Measurements from ENCODE around the gene ZNF681.
A peak's percentile ranks its signal among the peaks of the same experiment; 100 is the strongest.
"Not testable (repeated sequence)": the region's sequence is repeated elsewhere in the genome, so short reads cannot be mapped to it uniquely, and the experiment has no call there.

Gene ZNF681

DNA sequence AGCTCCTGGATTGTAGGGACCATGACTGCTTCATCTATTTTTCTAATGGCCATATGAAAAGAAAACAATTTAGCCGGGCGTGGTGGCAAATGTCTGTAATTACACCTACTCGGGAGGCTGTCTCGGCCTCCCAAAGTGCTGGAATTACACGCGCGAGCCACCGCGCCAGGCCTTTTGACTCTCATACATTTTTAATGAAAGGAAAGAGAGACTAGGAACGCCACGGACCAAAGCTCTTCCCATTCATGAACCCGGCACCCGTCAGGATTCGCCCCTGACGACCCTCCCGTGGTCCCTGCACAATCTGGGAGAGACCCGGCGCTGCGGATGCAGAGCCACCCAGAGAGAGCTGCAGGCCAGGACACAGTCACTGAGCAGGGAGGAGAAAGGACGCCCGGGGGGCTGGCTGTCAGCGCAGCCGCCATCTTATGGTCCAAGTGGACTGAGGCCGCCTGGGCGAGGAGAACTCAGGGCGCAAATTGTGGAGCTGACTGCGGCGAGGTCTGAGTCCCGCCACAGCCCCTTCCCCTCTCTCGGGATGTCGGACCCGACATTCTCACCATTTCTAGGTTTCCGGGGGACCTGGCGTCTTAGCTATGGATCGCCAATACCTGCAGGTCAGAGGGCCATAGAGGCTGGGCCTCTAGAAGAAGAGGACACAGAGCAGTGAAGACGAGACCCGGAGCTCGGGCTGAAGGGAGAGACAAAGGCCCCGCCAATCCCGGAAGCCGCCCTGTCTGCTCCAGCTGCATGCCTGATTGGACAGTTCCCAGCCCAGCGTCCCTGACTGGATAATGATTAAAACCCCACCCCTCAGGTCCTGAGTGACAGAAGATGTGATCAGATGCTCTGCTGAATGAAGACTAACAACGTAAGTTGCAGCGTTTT, at the start of gene ZNF681:
Gene ZNF681, minus strand, starts transcription at position 705 of the 888 bp plus-strand sequence. Its CDS starts 142 bp downstream, at position 563.
- peak; percentile 60 to 68 for DNase-seq (ENCODE audit: low read depth in 2 of 2)

DNA sequence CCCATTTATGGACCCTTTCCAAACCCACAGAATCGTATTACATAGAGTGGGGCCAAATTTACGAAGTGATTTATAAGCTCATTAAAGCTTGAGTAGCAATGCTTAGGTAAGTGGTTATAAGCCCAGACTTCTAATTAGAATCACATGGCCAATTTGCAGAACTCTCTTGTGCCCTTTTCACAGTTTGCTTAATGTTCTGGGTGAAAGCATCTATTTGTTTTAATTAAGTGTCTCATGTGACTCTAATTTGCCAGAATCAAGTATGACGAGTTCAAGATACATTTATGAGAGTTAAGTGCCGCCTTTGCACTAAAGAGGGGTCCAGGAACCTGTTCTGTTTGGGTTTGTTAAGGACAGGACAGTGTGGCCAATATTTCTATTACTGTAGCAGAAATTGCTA, 46.0 kb upstream of the ZNF681 start:
- no peak for DNase-seq (ENCODE audit: low read depth in 2 of 2)

DNA sequence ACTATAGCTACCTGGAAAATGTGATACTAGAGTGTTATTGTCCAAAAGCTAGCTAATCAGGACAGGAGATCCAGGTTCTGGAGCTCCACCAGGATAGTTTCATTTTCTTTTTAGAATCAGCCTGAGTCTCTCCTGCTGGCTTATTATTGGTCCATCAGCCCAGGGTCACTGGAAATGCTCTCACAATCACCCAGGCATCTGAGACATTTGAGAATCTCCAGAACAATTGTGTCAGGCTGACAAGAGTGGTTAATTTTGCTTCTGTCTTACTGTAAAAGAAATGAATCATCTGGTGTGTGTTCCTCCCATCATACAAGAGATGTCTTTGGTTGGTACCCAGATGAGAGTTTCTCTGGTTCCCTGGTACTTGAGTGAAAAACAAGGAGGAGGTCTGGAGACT, 43.6 kb upstream of the ZNF681 start:
- no peak for DNase-seq (ENCODE audit: low read depth in 2 of 2)

DNA sequence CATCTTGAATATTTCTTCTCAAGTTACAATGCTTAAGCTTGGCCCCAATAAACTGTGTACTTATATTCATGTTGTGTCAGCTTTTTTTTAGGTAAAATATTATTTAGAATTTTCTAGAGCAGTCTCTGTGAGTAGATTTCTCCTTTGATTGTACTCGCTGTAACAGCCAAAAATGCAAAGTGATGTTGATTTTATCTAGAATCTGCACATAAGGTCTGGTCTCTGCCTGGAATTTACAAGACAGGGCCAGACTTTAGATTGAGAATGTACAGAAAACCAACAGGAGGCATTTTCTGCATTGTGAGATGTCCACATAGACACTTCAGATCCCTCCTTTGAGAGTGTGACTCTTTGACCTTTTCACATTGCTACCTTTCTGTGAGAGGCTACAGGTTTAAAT, 43.1 kb upstream of the ZNF681 start:
- no peak for DNase-seq (ENCODE audit: low read depth in 2 of 2)

DNA sequence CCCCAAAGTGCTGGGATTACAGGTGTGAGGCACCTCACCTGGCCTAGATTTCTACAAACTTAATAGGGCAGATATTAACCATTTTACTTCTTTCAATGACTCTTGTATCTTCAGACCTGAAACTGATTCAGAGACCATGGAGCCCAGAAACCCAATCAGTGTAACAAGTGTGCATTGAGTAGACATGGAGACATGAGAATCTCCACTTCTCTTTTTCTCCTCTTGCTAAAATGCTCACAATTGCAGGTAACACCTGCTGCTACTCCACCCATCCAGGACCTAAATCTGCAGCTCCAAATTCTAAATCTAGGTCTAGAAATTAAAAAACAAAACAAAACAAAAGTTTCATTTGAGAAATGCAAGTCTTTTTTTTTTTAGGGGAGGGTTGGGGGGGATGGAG, 42.2 kb upstream of the ZNF681 start:
- no peak for DNase-seq (ENCODE audit: low read depth in 2 of 2)

DNA sequence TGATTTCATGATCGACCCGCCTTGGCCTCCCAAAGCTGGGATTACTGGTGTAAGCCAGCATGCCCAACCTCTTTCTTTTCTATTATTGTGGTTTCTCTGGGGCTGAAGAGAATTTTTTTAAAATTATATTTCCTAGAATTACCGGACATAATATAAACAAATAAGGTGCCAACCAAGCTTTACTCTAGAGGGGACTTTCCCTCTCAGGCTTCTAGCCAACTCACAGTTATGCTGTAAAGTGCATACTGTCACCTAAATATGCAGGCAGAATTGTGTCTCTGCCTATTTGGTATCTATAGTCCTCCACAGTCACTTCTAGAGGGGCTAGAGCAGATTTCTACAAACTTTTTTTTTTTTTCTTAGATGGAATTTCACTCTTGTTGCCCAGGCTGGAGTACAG, 41.6 kb upstream of the ZNF681 start:
- DNase-seq (ENCODE audit: low read depth in 2 of 2), result no peak

DNA sequence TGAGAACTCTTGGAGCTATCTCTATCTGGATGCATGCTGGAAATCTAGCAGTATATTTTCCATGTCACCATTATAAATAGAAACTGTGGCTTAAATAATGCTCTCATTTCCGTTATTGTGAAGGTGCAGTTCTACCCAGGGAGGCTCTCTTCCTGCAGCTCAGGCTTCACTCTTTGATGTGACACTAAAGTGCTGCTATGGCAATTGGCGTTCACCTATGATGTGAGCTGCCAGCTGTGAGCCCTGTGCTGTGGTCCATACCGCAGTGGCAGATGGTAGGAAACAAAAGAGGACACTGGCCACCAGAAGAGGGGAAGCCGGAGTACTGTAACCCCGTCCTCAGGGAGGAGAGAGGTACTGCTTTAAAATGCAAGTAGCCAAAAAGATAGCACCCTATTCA, 40.6 kb upstream of the ZNF681 start:
- DNase-seq (ENCODE audit: low read depth in 2 of 2), result no peak

DNA sequence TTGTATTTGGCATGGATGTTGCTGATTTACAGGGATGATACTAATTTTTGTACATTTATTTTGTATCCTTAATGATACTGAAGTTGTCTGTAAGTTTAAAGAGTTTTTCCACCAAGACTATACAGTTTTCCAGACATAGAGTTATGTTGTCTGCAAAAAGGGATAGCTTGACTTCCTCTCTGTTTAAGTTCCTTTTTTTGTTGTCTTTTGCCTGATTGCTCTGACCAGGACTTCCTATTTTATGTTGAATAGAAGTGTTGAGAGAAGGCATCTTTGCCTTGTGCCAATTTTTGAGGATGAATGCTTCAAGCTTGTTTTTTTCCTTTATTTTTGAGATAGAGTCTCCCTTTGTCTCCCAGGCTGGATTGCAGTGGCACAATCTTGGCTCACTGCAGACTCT, 36.8 kb upstream of the ZNF681 start:
- no peak for DNase-seq (ENCODE audit: low read depth in 2 of 2)

DNA sequence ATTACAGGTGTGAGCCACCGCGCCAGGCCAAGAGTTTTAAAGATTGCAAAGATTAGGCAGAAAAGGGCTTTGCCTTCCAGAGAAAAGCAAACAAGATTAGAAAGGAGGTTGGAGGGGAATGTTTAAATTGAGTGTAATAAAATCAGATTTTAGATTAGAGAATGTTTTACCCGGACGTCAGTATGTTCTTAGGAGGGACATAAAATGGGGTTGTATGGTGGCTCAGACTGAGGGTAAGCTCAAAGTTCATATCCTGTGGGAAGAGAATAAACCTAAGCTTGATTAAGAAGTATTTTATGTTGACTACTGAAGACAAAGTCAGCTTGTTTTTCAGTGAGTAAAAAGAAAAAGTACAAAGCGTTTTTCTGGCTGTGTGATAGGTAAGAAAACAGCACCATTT, 34.1 kb upstream of the ZNF681 start:
- DNase-seq (ENCODE audit: low read depth in 2 of 2), result no peak

DNA sequence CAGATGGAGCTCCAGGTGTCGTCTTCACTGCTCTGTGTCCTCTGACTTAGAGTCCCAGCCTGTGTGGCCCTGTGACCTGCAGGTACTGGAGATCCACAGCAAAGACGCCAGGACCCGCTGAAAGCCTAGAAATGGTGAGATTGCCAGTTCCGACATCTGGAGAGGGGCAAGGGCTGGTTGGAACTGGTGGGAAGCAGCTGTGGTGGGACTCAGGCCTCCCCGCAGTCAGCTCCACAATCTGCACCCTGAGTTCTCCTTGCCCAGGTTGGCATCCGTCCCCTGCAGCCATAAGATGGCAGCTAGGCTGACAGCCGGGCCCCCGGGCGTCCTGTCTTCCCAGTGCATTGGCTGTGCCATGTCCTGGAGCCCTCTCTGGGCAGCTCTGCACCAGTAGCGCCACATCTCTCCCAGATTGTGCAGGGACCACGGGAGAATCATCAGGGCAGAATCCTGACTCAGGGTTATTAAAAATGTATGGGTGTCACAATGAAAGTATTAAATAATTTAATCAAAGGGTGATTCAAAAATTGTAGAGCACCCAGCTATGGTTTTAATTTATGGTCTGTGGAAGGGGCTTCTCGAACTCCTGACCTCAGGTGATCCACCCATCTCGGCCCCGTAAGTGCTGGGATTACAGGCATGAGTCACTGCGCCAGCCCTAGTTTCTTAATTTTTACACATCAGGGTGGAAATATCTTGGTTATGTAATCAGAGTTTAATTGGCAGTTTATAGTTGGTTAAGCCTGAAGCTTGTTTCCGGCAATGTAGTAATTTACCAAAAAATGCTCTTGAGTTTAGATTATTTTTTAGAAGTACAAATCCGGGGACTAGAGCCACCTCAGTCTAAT, 32.2 kb upstream of the ZNF681 start:
- DNase-seq (ENCODE audit: low read depth in 2 of 2), result no peak

DNA sequence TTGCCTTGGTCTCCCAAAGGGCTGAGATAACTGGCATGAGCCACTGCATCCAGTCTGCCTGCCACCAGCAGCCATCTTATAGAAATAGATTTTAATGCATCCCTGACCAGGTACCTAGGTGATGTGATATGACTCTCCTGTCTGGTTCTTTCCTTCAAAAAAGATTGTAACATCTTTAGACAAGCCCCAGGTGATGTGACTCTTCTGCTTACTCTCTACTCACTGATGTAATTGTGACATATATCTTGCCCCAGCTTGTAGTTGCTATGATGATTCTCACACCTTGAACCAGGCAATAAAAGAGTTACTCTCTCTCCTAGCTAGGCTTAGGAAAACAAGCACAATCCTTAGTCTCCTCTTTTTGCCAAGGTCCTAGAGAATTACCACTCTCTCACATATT, 30.6 kb upstream of the ZNF681 start:
- no peak for DNase-seq (ENCODE audit: low read depth in 2 of 2)

DNA sequence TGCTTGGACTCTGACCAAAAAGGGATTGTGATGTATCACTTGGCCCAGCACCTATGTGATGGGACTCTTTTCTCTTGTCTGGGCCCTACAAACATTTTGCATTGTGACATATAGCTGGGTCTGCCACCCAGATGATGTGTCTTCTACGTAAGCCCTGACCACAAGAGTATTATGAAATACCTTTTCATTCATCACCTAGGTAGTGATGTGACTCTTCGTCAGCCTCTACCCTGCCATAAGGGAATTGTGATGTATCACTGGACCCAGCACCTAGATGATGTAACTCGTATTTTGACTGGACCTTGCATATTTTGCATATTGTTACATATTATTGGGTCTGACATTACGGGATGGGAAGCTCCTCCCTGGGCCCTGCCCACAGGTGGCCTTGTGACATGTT, 29.7 kb upstream of the ZNF681 start:
- no peak for DNase-seq (ENCODE audit: low read depth in 2 of 2)

DNA sequence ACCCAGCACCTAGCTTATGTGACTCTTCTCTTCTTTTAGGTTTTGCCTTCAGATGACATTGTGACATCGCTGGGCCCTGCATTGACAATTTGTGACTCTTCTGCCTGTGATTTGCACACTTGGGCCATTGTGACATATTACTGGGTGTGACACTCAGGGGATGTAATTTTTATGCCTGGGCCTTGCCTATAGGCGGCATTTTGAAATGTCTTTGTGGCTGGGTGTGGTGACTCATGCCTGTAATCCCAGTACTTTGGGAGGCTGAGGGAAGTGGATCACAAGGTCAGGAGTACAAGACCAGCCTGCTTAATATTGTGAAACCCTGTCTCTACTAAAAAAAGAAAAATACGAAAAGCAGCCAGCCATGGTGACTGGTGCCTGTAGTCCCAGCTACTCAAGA, 28.4 kb upstream of the ZNF681 start:
- no peak for DNase-seq (ENCODE audit: low read depth in 2 of 2)

DNA sequence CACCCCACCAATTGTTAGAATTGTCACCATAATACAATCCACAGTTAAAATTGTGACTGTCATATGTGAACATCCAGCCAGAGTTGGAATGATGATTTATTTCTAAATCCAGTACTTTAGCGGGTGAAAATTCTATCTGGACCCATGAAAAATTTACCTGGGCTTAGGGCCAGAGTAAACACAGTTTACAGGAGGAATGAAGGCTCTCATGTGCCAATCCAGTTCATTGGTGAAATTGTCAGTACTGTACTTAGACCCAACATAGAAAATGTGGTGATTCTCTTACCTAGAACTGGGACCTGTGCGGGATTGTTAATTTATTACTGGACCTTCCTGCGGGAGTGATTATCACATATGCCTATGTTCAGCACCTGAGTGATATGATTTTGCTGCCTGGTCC, 27.3 kb upstream of the ZNF681 start:
- no peak for DNase-seq (ENCODE audit: low read depth in 2 of 2)

DNA sequence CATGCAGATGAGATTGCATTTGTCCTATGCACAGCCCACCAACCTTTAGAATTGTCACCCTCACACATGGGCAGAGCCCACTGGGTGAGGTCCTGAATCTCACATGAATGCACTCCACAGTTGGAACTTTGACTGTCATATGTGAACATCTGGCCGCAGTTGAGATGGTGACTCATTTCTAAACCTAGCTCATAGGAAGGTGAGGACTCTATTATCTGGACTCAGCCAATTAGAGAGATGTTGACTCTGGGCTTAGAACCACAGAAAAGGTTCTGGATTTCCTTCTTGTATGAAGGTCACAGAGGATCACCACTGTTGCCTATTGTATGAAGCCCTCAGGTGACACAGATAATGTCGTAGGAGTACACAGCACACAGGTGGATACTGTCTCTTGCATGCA, 25.6 kb upstream of the ZNF681 start:
- no peak for DNase-seq (ENCODE audit: low read depth in 2 of 2)

DNA sequence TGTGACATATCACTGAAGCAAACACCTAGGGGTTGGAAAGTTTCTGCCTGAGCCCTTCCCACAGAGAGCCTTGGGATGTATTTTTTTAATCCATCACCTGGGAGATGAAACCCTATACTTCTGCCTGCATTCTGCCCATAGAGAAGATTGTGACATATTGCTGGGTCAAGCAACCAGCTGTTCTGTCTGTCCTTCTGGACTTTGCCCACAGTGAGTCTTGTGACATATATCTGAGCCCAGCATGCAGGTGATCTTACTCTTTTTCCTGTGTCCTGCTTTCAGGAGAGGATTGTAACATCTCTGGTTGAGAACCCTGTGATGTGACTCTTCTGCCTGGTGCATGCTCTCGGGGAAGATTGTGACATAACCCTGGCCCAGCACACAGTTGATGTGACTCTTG, 24.9 kb upstream of the ZNF681 start:
- no peak for DNase-seq (ENCODE audit: low read depth in 2 of 2)

DNA sequence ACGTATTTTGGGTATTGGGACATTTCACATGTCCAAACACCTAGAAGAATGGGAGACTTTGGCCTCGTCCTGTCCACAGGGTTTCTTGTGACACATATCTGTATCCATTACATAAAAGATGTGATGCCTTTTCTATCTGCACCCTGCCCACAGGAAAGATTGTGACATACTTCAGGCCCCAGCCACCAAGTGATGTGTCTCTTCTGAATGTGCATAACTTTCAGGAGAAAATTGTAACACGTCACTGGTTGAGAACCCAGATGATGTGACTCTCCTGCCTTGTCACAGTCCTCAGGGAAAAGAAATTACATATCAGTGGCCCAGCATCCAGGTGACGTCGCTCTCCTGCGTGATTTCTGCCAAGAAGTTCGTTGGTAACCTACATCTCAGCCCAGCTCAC, 21.0 kb upstream of the ZNF681 start:
- no peak for DNase-seq (ENCODE audit: low read depth in 2 of 2)

DNA sequence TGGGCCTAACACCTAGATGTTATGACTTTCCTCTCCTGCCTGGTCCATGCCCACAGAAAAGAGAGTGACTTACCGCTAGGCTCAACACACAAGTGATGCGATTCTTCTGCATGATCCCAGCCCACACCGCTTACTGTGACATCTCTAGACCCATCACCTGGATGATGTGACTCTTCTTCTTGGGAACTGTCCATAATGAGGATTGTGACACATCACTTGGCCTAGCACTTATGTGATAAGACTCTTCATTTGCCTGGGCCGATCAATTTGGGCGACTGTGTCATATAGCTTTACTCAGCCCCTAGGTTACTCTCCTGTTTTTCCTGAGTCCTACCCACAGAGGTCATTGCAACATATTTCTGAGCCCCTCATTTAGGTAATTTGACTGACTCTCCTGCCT, 19.9 kb upstream of the ZNF681 start:
- no peak for DNase-seq (ENCODE audit: low read depth in 2 of 2)

DNA sequence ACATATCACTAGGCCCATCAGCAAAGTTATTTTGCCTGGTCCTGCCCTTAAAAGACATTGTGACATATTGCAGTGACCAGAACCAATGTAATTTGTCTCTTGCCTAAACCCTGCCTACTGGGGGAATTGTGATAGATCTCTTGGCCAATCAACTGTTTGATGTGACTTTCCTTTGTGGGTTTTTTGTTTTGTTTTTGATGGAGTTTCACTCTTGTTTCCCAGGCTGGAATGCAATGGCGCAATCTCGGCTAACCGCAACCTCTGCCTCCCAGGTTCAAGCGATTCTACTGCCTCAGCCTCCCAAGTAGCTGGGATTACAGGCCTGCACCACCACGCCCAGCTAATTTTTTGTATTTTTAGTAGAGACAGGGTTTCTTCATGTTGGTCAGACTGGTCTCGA, 19.3 kb upstream of the ZNF681 start:
- DNase-seq (ENCODE audit: low read depth in 2 of 2), result not testable (repeated sequence)

DNA sequence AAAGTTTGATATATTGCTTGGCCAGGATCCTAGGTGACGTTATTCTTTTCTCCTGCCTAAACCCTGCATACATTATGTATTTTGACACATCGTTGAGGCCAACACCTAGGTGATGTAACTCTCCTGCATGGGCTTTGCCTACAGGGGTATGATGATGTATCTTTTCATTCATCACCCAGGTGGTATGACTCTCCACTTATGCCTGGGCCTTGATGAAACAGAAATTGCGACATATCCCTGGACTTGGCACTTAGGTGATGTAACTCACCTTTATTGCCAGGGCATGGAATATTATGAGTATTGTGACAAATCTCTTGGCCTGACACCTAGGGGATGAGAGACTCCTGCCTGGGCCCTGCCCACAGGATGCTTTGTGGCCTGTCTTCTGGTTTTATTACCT, 18.5 kb upstream of the ZNF681 start:
- DNase-seq (ENCODE audit: low read depth in 2 of 2), result no peak

DNA sequence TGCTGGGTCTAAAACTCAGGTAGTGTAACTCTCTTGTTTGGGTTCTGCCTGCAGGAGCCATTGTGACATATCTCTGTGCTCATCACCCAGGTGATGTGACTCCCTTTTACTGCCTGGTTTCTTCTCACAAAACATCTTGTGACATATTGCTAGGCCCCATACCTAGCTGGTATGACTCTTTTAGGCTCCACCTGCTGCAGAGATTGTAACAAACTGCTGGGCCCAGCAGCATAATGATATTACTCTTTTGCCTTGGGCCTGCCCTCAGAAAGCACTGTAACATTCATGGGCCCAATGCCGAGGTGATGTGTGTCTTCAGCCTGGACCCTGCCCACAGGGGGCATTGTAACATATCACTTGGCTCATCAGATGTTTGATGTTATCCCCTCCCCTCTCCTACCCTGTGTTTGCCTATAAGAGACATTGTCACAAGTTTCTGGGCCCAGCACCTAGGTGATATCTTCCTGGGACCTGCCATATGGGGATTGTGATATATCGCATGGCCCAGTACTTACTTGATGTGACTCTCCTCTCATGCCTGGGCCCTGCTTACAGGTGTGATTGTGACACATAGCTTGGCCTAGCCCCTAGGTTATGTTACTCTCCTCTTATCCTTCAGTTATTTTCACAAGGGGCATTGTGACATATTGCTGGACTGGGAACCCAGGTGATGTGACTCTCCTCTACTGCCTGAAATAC, 18.0 kb upstream of the ZNF681 start:
- DNase-seq (ENCODE audit: low read depth in 2 of 2), result no peak

DNA sequence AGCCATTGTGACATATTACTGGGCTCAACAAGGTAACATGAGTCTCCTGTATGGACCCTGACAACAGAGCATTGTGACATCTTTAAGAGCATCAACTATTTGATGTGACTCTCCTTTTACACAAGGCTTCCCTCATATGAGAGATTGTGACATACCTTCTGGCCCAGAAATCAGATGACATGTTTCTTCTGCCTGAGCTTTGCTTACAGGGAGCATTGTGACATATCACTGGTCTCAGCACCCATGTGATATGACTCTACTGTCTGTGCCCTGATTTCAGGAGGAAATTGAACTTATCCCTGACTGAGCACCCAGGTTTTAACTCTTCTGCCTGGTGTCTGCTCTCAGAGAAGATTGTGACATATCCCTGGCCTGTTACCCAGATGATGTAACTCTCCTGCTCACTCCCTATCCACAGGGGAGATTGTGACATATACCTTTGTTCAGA, 15.9 kb upstream of the ZNF681 start:
- DNase-seq (ENCODE audit: low read depth in 2 of 2), result no peak

Measured in stimulated activated CD8-positive, alpha-beta memory T cell treated with anti-CD3 and anti-CD28 coated beads, Interleukin-7, amount 100 ng/mL, for 1 hour (primary cell).